BE2C (cell line): ENCODE results near the gene MED29.

Experiments
- DNase-seq: peaks from one replicate; pipeline ENCODE4 v3.0.0-alpha.2; 2020
- H3K27me3 ChIP-seq: fragments of 250-450 bp; sonication (Bioruptor Pico); 2 replicates; pipeline ENCODE4 v1.5.1; 2020; ENCODE audit warnings: mild to moderate bottlenecking
- H3K36me3 ChIP-seq: fragments of 250-450 bp; sonication (Bioruptor Pico); 2 replicates; pipeline ENCODE4 v1.5.1; 2020; ENCODE audit warnings: mild to moderate bottlenecking
- H3K4me1 ChIP-seq: fragments of 250-450 bp; sonication (Bioruptor Pico); 2 replicates; pipeline ENCODE4 v1.5.1; 2020
- H3K4me3 ChIP-seq: 2 replicates; pipeline ENCODE4 v1.5.1; 2011; ENCODE audit warnings: low read depth, low read length
- H3K9me3 ChIP-seq: fragments of 250-450 bp; sonication (Bioruptor Pico); 2 replicates; pipeline ENCODE4 v1.5.1; 2020
- TF ChIP-seq, protein P1 (sequence below): IDR thresholded peaks from 2 replicates; pipeline ENCODE4 v1.5.1; 2012; ENCODE audit warnings: mild to moderate bottlenecking, low read depth, low read length

The MED29 gene

DNA sequence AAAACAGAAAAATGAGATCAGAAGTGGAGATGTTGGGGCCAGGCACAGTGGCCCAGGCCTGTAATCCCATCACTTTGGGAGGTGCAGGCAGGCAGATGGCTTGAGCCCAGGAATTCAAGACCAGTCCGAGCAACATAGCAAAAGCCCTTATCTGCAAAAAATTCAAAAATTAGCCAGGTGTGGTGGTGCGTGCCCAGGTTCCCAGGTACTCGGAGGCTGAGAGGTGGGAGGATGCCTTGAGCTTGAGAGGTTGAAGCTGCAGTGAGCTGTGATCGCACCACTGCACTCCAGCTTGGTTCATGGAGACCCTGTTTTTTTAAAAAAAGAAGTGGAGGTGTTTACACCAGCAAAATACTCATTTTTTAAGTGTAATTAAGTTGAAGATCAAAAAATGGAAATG lies 8.9 kb downstream of the MED29 start:
- no peaks in the 10 kb centered on the region for H3K27me3 ChIP-seq
- TF ChIP-seq, protein P1, sequence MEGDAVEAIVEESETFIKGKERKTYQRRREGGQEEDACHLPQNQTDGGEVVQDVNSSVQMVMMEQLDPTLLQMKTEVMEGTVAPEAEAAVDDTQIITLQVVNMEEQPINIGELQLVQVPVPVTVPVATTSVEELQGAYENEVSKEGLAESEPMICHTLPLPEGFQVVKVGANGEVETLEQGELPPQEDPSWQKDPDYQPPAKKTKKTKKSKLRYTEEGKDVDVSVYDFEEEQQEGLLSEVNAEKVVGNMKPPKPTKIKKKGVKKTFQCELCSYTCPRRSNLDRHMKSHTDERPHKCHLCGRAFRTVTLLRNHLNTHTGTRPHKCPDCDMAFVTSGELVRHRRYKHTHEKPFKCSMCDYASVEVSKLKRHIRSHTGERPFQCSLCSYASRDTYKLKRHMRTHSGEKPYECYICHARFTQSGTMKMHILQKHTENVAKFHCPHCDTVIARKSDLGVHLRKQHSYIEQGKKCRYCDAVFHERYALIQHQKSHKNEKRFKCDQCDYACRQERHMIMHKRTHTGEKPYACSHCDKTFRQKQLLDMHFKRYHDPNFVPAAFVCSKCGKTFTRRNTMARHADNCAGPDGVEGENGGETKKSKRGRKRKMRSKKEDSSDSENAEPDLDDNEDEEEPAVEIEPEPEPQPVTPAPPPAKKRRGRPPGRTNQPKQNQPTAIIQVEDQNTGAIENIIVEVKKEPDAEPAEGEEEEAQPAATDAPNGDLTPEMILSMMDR = no peak
- no peak overlapping the region for H3K4me3 ChIP-seq
- H3K4me1 ChIP-seq = peaks cover 29% of the 10 kb centered on the region
- H3K36me3 ChIP-seq = no peaks in the 10 kb centered on the region
- H3K9me3 ChIP-seq = no peaks in the 10 kb centered on the region
- DNase-seq = no peak

DNA sequence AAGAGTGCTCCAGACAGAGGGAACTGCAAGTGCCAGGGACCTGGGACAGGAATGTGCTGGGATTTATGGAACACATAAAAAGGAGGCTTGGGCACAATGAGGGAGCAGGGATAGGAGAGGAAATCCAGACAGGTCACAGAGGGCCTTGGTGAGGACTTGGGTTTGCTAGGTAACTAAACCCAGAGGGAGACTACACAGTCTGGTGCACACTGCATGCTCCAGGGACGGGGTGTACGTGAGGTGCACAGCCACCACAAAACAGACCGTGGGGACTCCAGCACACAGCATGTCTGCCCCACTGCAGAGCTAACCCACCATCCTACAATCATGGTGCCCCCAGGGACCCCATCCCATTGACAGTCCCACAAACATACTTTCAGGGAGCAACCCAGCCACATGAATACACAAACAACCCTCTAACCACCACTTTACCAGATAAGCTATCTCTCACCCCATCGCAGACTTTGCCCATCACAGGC lies 9.9 kb downstream of the MED29 start:
- Histone ChIP-seq H3K4me1 (peaks cover 29% of the 10 kb centered on the region), H3K9me3 (no peaks in the 10 kb centered on the region), H3K36me3 (no peaks in the 10 kb centered on the region), H3K4me3 (no peak overlapping the region), H3K27me3 (no peaks in the 10 kb centered on the region)
- TF ChIP-seq, protein P1 = no peak
- no peak for DNase-seq

- peaks cover 29% of the 10 kb centered on the region for H3K4me1 ChIP-seq
- TF ChIP-seq, protein P1 = no peak
- no peaks in the 10 kb centered on the region for H3K36me3 ChIP-seq
- no peaks in the 10 kb centered on the region for H3K27me3 ChIP-seq
- peak; percentile 38 for DNase-seq
- no peak overlapping the region for H3K4me3 ChIP-seq
- no peaks in the 10 kb centered on the region for H3K9me3 ChIP-seq
Observed at GRCh38 chr19:39401549-39402345, 10.6 kb downstream of the MED29 start.

DNA sequence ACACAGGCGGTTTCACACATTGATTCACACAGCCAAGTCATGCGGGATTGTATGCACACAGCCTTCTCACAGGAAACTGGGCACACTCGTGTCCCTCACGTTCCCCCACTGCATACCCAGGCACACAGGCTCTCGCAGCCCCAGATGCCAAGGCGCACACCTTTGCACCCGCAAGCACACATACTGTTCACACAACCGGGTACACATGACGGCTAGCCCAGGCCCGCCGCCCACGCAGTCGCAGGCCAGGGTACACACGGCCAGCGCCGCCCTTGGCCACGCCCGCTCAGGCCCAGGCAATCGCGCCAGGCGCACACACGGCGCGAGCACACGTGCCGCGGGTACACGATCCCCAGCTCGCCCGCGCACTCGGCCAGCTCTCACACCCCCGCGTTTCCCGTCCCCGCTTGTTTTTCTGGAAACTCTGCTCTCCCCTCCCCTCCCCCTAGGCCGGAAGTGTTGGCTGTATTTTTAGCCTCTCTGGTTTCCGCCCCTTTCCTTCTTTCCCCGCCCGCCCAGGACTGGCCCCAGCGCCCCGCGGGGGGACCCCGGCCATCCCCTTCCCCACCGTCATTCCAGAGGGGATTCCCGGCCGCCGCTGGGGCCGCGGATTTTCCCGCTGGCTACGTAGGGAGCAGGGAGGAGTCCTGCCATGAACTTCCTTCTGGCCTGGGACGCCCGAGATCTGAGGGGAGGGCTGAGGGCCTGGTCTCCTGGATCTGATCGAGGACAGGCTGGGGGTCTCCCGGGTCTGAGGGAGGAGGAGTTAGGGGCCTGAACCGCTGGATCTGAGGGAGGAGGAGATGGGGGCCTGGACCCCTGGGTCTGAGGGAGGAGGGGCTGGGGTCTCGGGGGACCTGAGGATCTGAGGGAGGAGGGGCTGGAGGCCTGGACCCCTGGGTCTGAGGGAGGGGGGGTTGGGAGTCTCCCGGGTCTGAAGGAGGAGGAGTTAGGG lies 11.4 kb downstream of the MED29 start:
- no peaks in the 10 kb centered on the region for H3K27me3 ChIP-seq
- H3K9me3 ChIP-seq = no peaks in the 10 kb centered on the region
- TF ChIP-seq, protein P1 = no peak
- no peaks in the 10 kb centered on the region for H3K36me3 ChIP-seq
- H3K4me1 ChIP-seq = peaks cover 29% of the 10 kb centered on the region
- DNase-seq = peak; percentile 72
- peak overlapping the region; percentile 56 for H3K4me3 ChIP-seq

- no peaks in the 10 kb centered on the region for H3K27me3 ChIP-seq
- TF ChIP-seq, protein P1 = no peak
- H3K36me3 ChIP-seq = no peaks in the 10 kb centered on the region
- peaks cover 26% of the 10 kb centered on the region for H3K4me1 ChIP-seq
- peak; percentile 92 for DNase-seq
- peak overlapping the region; percentile 56 for H3K4me3 ChIP-seq
- H3K9me3 ChIP-seq = no peaks in the 10 kb centered on the region
Observed at GRCh38 chr19:39403331-39404312, 12.4 kb downstream of the MED29 start.
